ENCODE measurements around the gene ACSBG1. TPM values are rescaled to one million over a fixed set of nuclear protein-coding genes. Genes with fewer than 3 reads are reported as not detected.

The ACSBG1 gene
- total RNA-seq, 1 donor from 2014 or later, result not detected

DNA sequence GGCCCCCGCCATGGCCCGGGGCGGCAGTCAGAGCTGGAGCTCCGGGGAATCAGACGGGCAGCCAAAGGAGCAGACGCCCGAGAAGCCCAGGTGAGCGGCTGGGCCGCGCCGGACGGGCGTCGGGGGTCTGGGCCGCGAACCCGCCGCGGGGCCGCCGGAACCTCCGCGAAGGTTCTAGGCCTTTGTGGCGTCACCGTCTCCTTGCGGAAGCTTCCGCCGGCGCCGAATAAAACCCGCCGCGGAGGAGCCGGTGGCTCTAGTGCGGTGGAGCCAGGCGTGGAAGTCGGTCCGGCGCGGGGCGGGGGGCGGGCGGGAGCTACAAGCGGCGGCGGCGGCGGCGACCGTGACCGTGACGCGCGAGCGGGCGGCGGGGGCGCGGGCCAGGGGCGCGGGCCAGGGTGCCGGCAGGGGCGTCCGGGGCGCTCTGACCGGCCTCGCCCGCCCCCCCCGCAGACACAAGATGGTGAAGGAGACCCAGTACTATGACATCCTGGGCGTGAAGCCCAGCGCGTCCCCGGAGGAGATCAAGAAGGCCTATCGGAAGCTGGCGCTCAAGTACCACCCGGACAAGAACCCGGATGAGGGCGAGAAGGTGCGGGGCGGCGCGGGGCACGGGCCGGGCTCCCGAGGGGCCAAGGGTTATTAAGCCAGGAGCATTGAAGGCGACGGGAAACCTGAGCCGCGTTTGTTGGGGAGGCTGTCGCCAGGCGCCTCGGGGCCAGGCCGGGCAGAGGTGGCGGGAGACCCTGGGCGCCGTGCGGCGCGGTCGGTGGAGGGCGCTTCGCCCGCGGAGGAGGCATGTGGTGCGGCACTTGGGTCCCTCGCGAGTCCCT, 30.2 kb upstream of the ACSBG1 start, which contains the start of gene DNAJA4:
Gene DNAJA4, plus strand, starts transcription at position 259 of the 833 bp plus-strand sequence. Its CDS starts 202 bp downstream, at position 461.
- no peaks in the 10 kb centered on the region for H3K36me3 ChIP-seq (ENCODE audit: control insufficient read depth, insufficient read depth, low read length)
- H3K4me3 ChIP-seq (ENCODE audit: low read depth, low read length), result peak within 1 kb of the TSS; percentile 54
- FAIRE-seq (no peak), DNase-seq (ENCODE audit: low read depth) (no peak)
- no peaks in the 10 kb centered on the region for H3K27me3 ChIP-seq (ENCODE audit: control insufficient read depth, insufficient read depth, low read length)
- TF ChIP-seq, protein P1, sequence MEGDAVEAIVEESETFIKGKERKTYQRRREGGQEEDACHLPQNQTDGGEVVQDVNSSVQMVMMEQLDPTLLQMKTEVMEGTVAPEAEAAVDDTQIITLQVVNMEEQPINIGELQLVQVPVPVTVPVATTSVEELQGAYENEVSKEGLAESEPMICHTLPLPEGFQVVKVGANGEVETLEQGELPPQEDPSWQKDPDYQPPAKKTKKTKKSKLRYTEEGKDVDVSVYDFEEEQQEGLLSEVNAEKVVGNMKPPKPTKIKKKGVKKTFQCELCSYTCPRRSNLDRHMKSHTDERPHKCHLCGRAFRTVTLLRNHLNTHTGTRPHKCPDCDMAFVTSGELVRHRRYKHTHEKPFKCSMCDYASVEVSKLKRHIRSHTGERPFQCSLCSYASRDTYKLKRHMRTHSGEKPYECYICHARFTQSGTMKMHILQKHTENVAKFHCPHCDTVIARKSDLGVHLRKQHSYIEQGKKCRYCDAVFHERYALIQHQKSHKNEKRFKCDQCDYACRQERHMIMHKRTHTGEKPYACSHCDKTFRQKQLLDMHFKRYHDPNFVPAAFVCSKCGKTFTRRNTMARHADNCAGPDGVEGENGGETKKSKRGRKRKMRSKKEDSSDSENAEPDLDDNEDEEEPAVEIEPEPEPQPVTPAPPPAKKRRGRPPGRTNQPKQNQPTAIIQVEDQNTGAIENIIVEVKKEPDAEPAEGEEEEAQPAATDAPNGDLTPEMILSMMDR (IDR thresholded peaks at IDR 0.05; ENCODE audit: insufficient read depth, low read length, severe bottlenecking), result peak; percentile 37

DNA sequence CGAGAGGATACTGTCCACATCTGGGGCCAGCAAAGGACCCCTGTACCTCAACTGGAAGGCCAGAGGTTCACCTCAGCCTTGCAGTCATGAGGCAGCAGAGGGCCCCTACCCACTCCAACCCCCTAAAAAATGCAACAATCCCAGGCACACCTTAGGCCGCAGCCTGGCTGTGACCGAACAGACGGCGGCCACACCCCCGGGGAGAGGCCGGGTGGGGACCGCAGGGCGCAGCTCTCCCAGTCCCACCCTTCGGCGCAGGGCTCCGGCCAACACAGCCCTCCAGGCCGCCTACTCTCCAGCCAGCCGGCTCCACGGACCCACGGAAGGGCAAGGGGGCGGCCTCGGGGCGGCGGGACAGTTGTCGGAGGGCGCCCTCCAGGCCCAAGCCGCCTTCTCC, 29.5 kb upstream of the ACSBG1 start:
- FAIRE-seq (no peak), DNase-seq (ENCODE audit: low read depth) (no peak)
- no peaks in the 10 kb centered on the region for H3K36me3 ChIP-seq (ENCODE audit: control insufficient read depth, insufficient read depth, low read length)
- H3K27me3 ChIP-seq (ENCODE audit: control insufficient read depth, insufficient read depth, low read length), result no peaks in the 10 kb centered on the region
- TF ChIP-seq, protein P1 (IDR thresholded peaks at IDR 0.05; ENCODE audit: insufficient read depth, low read length, severe bottlenecking), result no peak
- peak overlapping the region; percentile 54 for H3K4me3 ChIP-seq (ENCODE audit: low read depth, low read length)

DNA sequence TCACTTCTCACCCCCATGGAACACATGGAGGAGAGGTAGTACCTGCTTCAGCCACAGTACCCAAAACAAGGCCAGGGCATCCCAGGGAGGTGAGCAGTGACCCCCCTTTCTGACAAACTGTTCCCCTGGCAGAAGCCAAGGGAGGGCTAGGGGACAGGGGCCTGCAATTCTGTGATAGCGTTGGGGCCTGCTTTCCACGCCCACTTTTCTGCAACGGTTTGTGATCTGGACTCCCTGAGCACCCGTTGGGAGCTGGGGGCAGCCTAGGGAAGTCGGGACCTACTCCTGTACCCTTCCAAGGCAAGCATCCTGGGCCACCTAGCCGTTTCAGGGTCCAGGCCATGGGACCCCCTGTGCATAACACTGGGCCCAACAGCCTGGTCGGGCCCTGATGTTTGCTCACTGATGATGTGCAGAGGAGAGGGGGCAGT, 29.0 kb upstream of the ACSBG1 start:
- no peak for FAIRE-seq
- TF ChIP-seq, protein P1 (IDR thresholded peaks at IDR 0.05; ENCODE audit: insufficient read depth, low read length, severe bottlenecking), result no peak
- Histone ChIP-seq H3K27me3 (ENCODE audit: control insufficient read depth, insufficient read depth, low read length) (no peaks in the 10 kb centered on the region), H3K4me3 (ENCODE audit: low read depth, low read length) (no peak overlapping the region), H3K36me3 (ENCODE audit: control insufficient read depth, insufficient read depth, low read length) (no peaks in the 10 kb centered on the region)
- no peak for DNase-seq (ENCODE audit: low read depth)

DNA sequence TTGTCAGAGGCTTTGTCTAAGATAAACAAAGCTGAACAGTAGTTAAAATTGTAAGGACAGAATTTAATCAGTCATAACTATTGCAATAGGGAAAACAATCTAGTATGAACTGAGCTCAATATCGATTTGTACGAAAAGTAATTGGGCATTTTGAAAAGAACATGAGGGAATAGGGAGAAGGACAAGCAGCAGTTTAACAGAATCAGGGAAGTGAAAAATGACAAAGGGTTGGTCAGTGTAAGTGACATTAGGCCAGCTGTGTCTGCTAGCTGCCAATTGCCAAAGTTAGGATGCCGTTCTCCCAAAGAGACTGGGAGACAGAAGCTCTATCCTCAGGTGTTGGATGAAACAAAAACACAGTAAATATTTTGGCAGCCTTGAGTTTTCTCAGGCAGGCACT, 26.7 kb upstream of the ACSBG1 start:
- no peak for DNase-seq (ENCODE audit: low read depth)
- H3K36me3 ChIP-seq (ENCODE audit: control insufficient read depth, insufficient read depth, low read length), result no peaks in the 10 kb centered on the region
- no peak for FAIRE-seq
- TF ChIP-seq, protein P1 (IDR thresholded peaks at IDR 0.05; ENCODE audit: insufficient read depth, low read length, severe bottlenecking), result no peak
- H3K4me3 ChIP-seq (ENCODE audit: low read depth, low read length), result no peak overlapping the region
- H3K27me3 ChIP-seq (ENCODE audit: control insufficient read depth, insufficient read depth, low read length), result no peaks in the 10 kb centered on the region

DNA sequence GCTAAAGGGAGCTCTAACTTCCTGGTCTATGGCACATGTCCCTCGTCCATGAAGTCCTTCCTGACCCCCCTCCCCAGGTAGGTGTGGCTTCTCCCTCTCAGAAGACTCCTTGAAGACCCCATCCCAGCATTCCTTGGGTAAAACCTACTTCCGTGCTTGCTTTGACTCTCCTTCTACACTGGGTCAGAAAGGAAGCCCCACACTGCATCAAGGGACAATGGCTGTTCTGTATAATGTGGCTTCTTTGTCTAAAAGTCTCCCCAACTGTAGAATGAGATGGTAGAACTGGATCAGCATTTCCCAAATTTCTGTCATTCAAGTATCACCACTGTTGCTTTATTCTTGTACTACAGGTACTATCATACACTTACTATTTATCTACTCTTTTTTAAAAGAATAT, 26.1 kb upstream of the ACSBG1 start:
- DNase-seq (ENCODE audit: low read depth), result no peak
- Histone ChIP-seq H3K36me3 (ENCODE audit: control insufficient read depth, insufficient read depth, low read length) (no peaks in the 10 kb centered on the region), H3K4me3 (ENCODE audit: low read depth, low read length) (no peak overlapping the region), H3K27me3 (ENCODE audit: control insufficient read depth, insufficient read depth, low read length) (no peaks in the 10 kb centered on the region)
- TF ChIP-seq, protein P1 (IDR thresholded peaks at IDR 0.05; ENCODE audit: insufficient read depth, low read length, severe bottlenecking), result no peak
- no peak for FAIRE-seq

Measured in bronchial epithelial cell (primary cell).